Fibroblast of the aortic adventitia (primary cell): ENCODE results near the gene CAMK4. TPM values are rescaled to one million over a fixed set of nuclear protein-coding genes. Genes with fewer than 3 reads are reported as not detected.

Experiments used
- DNase-seq: peaks from one replicate; pipeline ENCODE4 v3.0.0-alpha.2; 2010; ENCODE audit warnings: low read depth
- H3K4me3 ChIP-seq: 2 replicates; pipeline ENCODE4 v1.5.1; 2011; ENCODE audit warnings: low read depth, mild to moderate bottlenecking, control low read depth, low read length, moderate library complexity
- CTCF ChIP-seq: IDR thresholded peaks from 2 replicates; pipeline ENCODE4 v1.5.1; 2011; ENCODE audit warnings: mild to moderate bottlenecking, low read length, control low read depth, inconsistent platforms; ENCODE audit not compliant: insufficient read depth
- total RNA-seq: library from RNA; depleted of rRNA; stranded (reverse); fragments of >200 nt; gene quantifications from 2 replicates; pipeline ENCODE4 v1.2.3, GENCODE V29; 2012; ENCODE audit warnings: low replicate concordance

The CAMK4 gene
- total RNA-seq, 1 donor, result 5.4 TPM

DNA sequence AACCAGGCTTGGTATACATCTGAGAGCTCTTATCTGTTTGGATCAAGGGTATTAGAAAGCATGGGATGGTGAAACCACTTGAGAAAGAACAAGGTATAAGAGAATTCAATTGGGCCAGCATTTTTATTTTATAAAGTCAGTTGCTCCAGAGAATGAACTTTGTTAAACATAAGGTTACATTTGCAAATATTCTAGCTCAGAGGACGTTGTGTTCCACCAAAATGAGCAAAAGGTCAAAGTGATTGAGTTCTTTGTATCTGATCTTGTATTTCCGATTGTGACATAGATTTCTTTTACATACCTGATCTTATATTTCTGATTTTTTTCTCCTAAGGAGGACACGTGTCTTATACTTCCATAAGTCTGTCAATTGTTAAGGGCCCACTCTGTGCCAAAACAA lies 296.7 kb downstream of the CAMK4 start:
- no peak for DNase-seq
- no peak for TF ChIP-seq CTCF
- no peak overlapping the region for H3K4me3 ChIP-seq

GRCh38 chr5:111528056-111528455 lies 303.9 kb downstream of the CAMK4 start:
- no peak for TF ChIP-seq CTCF

DNA sequence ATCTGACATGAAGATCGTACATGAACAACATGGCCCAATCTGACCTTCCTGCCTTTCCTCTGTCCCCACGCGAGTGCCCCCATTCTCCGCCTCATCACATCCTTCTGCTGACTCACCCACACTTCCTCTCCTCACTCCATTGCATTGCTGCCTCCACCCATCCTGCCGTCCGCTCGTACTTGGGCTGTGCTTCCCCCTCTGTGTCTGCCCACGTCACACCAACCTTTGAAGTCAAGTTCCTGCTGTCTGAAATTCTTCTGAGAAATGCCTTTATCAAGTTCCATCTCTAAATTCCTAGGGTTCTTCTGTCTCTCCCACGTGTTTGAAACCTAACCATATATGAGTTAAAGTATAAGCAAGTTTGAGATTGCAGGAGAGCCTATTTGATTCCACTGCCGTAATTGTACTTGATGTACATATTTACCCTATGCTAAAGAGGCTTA lies 306.1 kb downstream of the CAMK4 start:
- no peak for DNase-seq
- no peak for TF ChIP-seq CTCF
- no peak overlapping the region for H3K4me3 ChIP-seq

More at GRCh38 chr5:111528056-111528455, 303.9 kb downstream of the CAMK4 start:
- no peak for DNase-seq
- H3K4me3 ChIP-seq, result no peak overlapping the region

DNA sequence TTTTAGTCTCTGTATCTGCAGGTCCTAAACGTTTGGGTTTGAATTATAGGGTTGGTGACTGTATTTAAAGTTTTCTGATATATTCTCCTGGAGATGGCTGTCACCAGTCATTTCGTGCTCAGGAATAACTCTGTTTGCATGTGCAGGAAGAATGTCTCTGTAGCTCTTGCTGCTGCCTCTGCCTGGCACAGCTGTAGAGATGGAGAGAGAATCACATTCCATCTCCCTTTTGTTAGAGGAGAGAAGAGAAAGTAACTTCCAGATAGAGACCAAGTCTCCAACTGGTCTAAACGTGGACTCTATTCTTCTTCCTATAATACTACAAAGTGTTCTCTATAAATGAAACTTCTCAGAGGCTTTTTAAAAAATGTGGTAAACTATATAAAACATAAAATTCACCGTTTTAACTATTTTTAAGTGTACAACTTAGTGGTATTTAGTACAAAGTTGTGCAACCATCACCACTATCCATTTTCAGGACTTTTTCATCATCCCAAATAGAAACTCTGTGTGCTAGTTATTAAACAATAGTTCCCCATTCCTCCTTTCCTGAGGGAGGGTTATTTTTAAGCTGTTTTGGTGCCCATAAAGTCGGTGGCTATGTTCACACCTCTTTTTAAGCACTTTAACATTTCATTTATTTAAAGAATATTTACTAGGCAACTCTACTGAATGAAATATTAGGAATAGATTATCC lies 308.9 kb downstream of the CAMK4 start:
- DNase-seq, result peak; percentile 10
- TF ChIP-seq CTCF, result no peak
- H3K4me3 ChIP-seq, result no peak overlapping the region

- H3K4me3 ChIP-seq, result no peak overlapping the region
- no peak for DNase-seq
- no peak for TF ChIP-seq CTCF
Measured at GRCh38 chr5:111535879-111536549, 311.8 kb downstream of the CAMK4 start.

DNA sequence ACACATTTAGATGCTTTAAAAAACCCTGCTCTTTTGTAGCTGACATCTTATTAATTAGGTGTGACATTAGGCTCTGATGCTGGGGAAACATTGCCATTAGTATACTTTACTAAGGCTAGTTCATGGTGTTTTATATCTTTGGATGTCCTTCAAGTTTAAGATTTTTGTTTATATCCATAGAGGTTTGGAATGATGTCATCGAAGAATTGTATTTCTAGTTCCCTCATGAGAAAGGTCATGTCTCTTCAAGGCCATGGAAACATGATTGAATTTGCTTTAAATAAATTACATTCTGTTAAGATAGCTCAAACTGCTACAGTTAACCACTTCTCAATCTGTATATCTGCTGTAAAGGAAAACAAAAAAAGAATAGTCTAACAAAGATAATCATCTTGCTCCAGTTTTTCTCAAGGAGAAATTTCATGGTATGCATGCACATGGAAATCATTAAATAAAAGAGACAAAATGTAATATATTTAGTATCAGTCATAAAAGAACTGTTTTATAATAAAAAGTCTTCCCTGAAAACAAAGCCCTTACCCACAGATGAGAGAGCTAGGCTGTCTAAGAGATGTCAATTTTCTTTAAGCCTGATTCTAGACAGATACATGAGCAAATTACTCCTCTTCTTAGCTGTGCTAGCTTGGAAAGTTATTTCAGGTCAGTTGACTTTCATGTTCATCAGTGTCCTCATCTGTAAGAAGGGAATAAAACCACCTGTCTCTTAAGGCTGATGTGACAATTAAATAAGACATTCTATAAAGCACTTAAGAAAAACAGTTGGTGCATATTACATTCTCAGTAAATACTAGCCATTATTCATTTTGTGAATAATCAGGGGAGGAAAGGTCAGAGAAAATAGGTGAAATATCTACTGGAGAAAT lies 313.2 kb downstream of the CAMK4 start:
- no peak for TF ChIP-seq CTCF
- H3K4me3 ChIP-seq, result no peak overlapping the region
- peak; percentile 8 for DNase-seq

Other genes with a start within 250 kb of the CAMK4 start
- gene TSLP, start 152.7 kb upstream of the CAMK4 start, total RNA-seq, result 1.4 and 20.8 TPM in 2 replicates
- 46.0 and 90.8 TPM in 2 replicates for gene WDR36, start 132.0 kb upstream of the CAMK4 start, total RNA-seq